ENCODE results near the gene HAUS5.

HAUS5 gene

DNA sequence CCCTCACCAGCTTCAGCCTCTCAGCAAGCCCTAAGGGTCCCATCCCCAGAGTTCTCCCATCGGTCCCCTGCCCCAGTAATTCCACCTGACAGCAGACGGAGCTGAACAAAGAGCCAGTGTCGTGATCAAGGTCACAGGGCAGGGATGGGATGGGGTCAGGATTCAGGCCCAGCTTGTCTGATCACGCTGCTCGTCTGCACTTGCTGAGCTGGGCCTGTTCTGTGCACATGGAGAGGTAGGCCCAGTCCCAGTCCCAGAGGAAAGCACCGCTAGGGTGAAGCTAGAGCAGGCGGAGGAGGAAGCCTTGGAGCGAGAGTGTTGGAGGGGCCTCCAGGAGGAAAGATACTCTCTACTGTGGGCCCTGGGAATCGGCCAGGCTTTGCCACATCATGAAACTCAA lies 9.2 kb downstream of the HAUS5 start:
- TF ChIP-seq ZFX (IDR thresholded peaks at IDR 0.05; ENCODE audit: borderline replicate concordance) = no peak
- TF ChIP-seq, protein P1, sequence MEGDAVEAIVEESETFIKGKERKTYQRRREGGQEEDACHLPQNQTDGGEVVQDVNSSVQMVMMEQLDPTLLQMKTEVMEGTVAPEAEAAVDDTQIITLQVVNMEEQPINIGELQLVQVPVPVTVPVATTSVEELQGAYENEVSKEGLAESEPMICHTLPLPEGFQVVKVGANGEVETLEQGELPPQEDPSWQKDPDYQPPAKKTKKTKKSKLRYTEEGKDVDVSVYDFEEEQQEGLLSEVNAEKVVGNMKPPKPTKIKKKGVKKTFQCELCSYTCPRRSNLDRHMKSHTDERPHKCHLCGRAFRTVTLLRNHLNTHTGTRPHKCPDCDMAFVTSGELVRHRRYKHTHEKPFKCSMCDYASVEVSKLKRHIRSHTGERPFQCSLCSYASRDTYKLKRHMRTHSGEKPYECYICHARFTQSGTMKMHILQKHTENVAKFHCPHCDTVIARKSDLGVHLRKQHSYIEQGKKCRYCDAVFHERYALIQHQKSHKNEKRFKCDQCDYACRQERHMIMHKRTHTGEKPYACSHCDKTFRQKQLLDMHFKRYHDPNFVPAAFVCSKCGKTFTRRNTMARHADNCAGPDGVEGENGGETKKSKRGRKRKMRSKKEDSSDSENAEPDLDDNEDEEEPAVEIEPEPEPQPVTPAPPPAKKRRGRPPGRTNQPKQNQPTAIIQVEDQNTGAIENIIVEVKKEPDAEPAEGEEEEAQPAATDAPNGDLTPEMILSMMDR (IDR thresholded peaks at IDR 0.05) = no peak

DNA sequence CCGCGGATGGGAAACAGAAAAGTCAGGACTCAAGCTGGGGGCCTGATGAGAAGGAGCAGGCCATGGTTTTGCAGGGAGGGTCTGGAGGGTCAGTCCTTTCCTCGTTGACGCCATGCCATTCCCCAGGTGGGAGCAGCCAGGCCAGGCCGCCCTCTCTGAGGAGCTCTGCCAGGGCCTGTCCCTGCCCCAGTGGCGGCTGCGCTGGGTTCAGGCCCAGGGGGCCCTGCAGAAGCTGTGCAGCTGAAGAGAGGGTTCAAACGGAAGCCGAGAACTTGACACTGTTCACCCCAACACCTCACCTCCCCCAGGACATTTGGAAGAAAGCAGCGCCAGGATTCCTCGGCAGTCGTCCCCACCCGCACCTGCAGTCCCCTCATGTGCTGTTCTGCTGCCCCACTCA lies 10.2 kb downstream of the HAUS5 start:
- H3K27ac ChIP-seq = no peak overlapping the region
- TF ChIP-seq, protein P1 (IDR thresholded peaks at IDR 0.05) = no peak
- no peak for TF ChIP-seq ZFX (IDR thresholded peaks at IDR 0.05; ENCODE audit: borderline replicate concordance)

More for the DNA sequence above, 9.2 kb downstream of the HAUS5 start:
- H3K27ac ChIP-seq = no peak overlapping the region

DNA sequence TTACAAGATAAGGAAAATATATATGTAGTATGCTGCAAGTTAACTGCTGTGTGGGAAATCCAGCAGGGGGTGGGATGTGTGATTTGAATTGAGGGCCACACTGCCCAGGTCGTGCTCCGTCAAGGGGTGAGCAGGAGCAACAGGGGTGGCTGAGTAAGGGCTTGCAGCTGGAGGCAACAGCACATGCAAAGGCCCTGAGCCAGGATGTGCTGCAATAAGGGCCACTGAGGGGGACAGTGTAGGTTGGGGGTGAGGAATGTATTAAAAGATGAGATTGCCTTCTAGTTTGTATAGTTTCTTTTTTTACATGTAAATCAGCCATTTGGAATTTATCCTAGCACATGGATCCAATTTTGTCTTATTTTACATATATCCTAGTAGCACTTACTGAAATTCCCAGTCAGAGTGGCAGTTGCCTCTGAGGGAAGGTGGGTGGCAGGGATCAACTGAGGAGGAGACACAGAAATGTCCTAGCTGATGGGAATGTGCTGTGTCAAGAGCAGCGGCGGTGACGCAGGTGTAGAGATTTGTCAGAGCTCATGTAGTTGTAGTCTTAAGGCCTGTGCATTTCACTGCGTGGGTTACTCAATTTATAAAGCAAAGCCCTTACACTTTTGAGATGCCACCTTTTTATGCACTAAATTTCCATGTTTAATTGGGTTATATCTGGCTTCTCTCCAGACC lies 10.9 kb downstream of the HAUS5 start:
- TF ChIP-seq, protein P1 (IDR thresholded peaks at IDR 0.05) = no peak
- no peak for TF ChIP-seq ZFX (IDR thresholded peaks at IDR 0.05; ENCODE audit: borderline replicate concordance)
- no peak overlapping the region for H3K27ac ChIP-seq

DNA sequence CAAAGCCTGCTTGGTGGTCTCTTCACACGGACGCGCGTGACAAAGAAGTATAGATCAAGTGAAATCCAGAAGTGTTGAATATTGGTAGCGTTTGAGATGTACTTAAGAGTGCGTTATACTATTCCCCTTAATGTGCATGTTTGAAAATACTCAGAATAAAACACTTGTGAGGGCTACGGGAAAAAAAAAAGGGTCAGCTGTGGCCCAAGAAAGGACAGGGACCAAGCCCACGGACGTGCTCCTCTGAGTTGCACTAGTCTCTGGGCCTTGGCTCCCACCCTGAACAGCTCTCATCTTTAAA lies 15.7 kb downstream of the HAUS5 start:
- TF ChIP-seq ZFX (IDR thresholded peaks at IDR 0.05; ENCODE audit: borderline replicate concordance) = no peak
- TF ChIP-seq, protein P1 (IDR thresholded peaks at IDR 0.05) = no peak

DNA sequence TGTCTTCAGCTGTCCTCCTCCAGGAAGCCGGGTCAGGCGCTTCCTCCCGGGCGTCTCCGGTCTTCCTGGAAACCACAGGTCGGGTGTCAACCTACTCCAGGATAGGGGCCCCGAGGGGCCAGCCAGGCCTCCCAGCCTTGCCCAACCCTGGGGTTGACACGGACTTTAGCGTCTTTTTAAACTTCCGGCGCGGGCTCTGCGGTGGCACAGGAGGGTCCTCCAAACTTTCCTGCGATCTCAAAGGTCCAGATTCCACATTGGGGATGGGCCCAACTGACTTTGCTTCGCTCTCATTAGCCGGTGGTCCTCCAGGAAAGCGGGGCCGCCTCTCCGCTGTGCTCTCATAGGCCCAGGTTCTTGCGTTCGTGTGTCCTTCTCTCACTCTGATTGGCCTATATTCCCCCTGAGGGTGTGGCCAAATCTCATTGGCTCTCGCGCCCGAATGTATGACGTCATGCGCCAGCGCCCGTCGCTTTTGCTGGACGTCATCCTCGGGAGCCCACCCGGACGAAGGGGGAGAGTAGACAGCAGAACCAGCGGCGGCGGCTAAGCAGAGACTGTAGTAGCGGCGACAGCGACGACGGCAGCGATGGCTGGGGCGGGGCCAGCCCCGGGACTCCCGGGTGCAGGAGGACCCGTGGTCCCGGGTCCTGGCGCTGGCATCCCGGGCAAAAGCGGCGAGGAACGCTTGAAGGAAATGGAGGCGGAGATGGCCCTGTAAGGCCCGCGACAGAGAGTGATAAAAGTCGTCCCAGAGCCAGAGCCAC lies 16.2 kb downstream of the HAUS5 start, which contains the start of gene RBM42:
Gene RBM42 (plus strand): TSS at position 472 of the 767 bp plus-strand sequence. CDS start 118 bp downstream, at position 590.
- TF ChIP-seq ZFX (IDR thresholded peaks at IDR 0.05; ENCODE audit: borderline replicate concordance) = no peak
- TF ChIP-seq, protein P1 (IDR thresholded peaks at IDR 0.05) = no peak
- H3K27ac ChIP-seq = peak within 1 kb of the TSS; percentile 85

More for the DNA sequence above, 15.7 kb downstream of the HAUS5 start:
- H3K27ac ChIP-seq = peak overlapping the region; percentile 85

DNA sequence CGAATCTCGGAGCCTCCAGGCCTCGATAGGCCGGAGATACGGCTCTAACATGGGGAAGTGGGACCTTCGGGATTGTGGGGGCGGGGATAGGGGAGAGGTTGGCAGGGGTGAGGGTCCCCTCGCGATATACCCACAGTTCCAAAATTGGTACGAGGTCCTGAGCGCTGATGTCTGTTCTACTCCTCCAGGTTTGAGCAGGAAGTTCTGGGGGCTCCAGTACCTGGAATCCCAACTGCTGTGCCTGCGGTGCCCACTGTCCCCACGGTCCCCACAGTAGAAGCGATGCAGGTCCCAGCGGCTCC lies 16.7 kb downstream of the HAUS5 start:
- TF ChIP-seq ZFX (IDR thresholded peaks at IDR 0.05; ENCODE audit: borderline replicate concordance) = no peak
- H3K27ac ChIP-seq = peak overlapping the region; percentile 85

DNA sequence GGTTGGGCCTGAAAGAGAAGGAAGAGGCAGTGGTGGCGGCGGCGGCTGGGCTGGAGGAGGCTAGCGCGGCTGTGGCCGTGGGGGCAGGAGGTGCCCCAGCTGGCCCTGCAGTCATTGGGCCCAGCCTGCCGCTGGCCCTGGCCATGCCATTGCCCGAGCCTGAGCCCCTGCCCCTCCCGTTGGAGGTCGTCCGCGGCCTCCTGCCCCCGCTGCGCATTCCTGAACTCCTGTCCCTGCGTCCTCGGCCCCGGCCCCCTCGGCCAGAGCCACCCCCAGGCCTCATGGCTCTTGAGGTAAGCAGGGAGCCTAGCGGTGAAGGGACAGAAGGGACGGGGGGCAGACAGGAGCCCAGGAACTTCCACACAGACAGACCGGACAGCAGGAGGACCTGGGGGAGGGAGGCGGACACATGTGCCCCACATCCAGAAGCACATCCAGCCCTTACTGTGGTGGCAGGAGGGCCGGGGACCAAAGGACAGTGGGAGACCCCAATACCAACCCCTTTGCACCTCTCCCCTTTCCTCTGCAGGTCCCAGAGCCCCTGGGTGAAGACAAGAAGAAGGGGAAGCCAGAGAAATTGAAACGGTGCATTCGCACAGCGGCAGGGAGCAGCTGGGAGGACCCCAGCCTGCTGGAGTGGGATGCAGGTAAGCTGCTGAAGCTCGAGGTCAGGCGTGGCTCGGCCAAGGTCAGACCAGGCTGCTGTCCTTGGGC lies 21.3 kb downstream of the HAUS5 start:
- TF ChIP-seq, protein P1 (IDR thresholded peaks at IDR 0.05) = no peak
- TF ChIP-seq ZFX (IDR thresholded peaks at IDR 0.05; ENCODE audit: borderline replicate concordance) = no peak
- H3K27ac ChIP-seq = no peak overlapping the region

Data from 22Rv1 (cell line).